Measurements from ENCODE around the gene ZNF423. TPM values are rescaled to one million over a fixed set of nuclear protein-coding genes. Genes with fewer than 3 reads are reported as not detected.

ZNF423 gene
- total RNA-seq, 6 experiments from 2014 or later = not detected

DNA sequence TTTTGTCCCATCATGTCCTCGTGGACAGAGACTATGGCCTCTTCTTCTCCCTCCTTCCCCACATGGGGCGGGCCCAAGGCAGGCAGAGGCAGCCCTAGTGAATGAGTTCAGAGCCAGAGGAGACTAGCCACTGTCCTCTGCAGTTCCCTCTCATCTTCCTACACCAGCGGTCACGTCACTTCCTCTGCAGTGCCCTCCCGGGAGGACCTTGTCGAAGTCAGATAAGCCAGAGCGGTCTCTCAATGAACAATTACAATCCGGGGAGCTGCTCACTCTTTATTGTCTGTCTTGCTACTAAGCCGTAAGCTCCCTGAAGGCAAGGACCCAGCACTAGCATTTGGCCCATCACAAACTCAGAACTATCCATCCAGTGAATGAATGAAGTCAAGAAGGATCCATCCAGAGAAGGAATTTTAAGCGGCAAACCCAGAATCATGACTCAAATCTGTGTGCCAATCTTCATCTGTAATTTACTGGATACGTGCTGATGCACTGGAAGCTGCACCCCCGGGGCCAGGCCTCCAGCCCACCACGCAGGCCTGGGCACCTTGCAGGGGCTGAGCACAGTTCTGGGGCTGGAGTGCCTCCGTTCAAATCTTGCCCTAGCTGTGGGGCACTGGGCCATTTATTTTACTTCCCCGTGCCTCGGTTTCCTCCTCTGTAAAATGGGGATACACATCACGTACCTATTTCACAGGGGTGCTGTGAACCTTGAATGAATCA is 18.1 kb downstream of the ZNF423 start:
- TF ChIP-seq, protein P1, sequence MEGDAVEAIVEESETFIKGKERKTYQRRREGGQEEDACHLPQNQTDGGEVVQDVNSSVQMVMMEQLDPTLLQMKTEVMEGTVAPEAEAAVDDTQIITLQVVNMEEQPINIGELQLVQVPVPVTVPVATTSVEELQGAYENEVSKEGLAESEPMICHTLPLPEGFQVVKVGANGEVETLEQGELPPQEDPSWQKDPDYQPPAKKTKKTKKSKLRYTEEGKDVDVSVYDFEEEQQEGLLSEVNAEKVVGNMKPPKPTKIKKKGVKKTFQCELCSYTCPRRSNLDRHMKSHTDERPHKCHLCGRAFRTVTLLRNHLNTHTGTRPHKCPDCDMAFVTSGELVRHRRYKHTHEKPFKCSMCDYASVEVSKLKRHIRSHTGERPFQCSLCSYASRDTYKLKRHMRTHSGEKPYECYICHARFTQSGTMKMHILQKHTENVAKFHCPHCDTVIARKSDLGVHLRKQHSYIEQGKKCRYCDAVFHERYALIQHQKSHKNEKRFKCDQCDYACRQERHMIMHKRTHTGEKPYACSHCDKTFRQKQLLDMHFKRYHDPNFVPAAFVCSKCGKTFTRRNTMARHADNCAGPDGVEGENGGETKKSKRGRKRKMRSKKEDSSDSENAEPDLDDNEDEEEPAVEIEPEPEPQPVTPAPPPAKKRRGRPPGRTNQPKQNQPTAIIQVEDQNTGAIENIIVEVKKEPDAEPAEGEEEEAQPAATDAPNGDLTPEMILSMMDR (IDR thresholded peaks at IDR 0.05) = no peak
- DNase-seq = no peak
- Mint-ChIP-seq H3K27me3 (ENCODE audit: insufficient read depth) (peaks cover 44% of the 10 kb centered on the region), H3K4me1 (ENCODE audit: low read depth) (no peaks in the 10 kb centered on the region), H3K36me3 (ENCODE audit: low read depth) (no peaks in the 10 kb centered on the region), H3K4me3 (no peak overlapping the region), H3K27ac (no peak overlapping the region), H3K9me3 (no peaks in the 10 kb centered on the region)

- Mint-ChIP-seq H3K4me1 (ENCODE audit: low read depth) (no peaks in the 10 kb centered on the region), H3K9me3 (no peaks in the 10 kb centered on the region), H3K27ac (no peak overlapping the region), H3K36me3 (ENCODE audit: low read depth) (no peaks in the 10 kb centered on the region), H3K4me3 (no peak overlapping the region), H3K27me3 (ENCODE audit: insufficient read depth) (peaks cover 41% of the 10 kb centered on the region)
- TF ChIP-seq, protein P1 (IDR thresholded peaks at IDR 0.05) = no peak
- no peak for DNase-seq
Measured at GRCh38 chr16:49836668-49837067, 19.2 kb downstream of the ZNF423 start.

DNA sequence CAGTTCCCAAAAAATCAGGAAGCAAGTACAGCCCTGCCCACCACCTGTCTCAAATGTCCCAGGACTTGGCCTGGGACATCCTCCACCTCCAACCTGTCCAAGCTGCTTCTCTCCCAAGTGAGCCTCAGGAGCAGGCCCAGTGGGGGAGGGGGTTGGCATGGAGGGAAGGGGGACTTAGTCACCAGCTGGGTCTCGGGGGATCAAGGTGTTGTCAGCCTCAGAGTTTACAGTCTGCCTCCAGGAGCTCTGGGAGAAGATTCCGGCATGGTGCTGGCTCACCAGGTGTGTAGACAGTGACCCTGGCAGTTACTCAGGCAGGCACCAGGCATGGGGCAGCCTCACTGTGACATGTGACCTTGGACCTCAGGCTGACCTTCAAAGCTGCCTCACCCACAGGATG is 19.7 kb downstream of the ZNF423 start:
- TF ChIP-seq, protein P1 (IDR thresholded peaks at IDR 0.05) = no peak
- Mint-ChIP-seq H3K4me1 (ENCODE audit: low read depth) (no peaks in the 10 kb centered on the region), H3K9me3 (no peaks in the 10 kb centered on the region), H3K27ac (no peak overlapping the region), H3K4me3 (no peak overlapping the region), H3K27me3 (ENCODE audit: insufficient read depth) (peaks cover 41% of the 10 kb centered on the region), H3K36me3 (ENCODE audit: low read depth) (no peaks in the 10 kb centered on the region)
- DNase-seq = no peak

DNA sequence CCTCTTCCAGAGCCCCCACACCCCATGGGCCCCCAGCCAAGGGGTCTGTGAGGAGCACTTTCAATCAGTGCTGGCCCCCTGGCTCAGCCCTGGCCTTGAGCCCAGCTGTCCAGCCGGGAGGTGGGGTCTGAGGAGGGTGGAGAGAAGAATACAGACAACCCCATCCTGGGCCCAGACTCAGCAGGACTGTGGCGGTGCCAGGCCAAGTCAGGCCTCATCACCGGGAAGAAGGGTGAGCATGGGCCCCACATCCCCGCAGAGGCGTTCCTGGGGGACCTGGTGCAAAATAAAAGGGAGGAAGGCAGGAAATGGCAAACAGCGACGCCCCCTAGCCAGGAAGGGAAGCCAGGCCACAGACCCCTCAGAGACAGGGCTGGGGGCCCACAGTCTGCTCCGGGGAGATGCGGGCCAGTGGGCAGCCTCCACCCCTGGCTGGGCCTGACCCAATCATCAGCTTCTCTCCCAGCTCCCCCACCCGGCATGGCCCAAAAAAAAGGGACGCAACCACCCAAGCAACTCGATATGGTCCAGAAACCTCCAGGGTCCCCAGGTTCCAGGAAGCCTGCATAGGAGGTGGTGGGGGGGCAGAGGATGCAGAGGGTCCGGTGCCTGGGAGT is 20.6 kb downstream of the ZNF423 start:
- H3K27ac Mint-ChIP-seq = no peak overlapping the region
- H3K36me3 Mint-ChIP-seq (ENCODE audit: low read depth) = no peaks in the 10 kb centered on the region
- TF ChIP-seq, protein P1 (IDR thresholded peaks at IDR 0.05) = no peak
- peaks cover 46% of the 10 kb centered on the region for H3K27me3 Mint-ChIP-seq (ENCODE audit: insufficient read depth)
- H3K4me3 Mint-ChIP-seq = no peak overlapping the region
- H3K9me3 Mint-ChIP-seq = no peaks in the 10 kb centered on the region
- no peak for DNase-seq
- no peaks in the 10 kb centered on the region for H3K4me1 Mint-ChIP-seq (ENCODE audit: low read depth)

GRCh38 chr16:49834531-49835151 is 21.3 kb downstream of the ZNF423 start:
- Mint-ChIP-seq H3K27me3 (ENCODE audit: insufficient read depth) (peaks cover 47% of the 10 kb centered on the region), H3K4me3 (no peak overlapping the region), H3K9me3 (no peaks in the 10 kb centered on the region), H3K36me3 (ENCODE audit: low read depth) (no peaks in the 10 kb centered on the region), H3K4me1 (ENCODE audit: low read depth) (no peaks in the 10 kb centered on the region), H3K27ac (no peak overlapping the region)
- TF ChIP-seq, protein P1 (IDR thresholded peaks at IDR 0.05) = no peak
- no peak for DNase-seq
